HepG2 (cell line): ENCODE measurements around the gene CCDC192. TPM values are rescaled to one million over a fixed set of nuclear protein-coding genes. Genes with fewer than 3 reads are reported as not detected.

Experiments
- ATAC-seq: fragments of 200-7000 bp; cut with Tn5 transposase; 3 replicates; pipeline ENCODE4 v1.9.1; 2020; ENCODE audit warnings: mild to moderate bottlenecking, moderate library complexity
- BruUV-seq: library from RNA; stranded (reverse); fragments of 400-500 nt; replicated peaks from 2 replicates; lab custom pipeline; 2021; lab: Mats Ljungman, UMichigan
- CTCF ChIA-PET: fragments of 300-600 bp; formaldehyde crosslinking; extraction: SDS; loops from one replicate; lab custom pipeline; 2021; ENCODE audit warnings: low total read pairs, inconsistent platforms, low intra/inter-chr PET ratio; lab: Yijun Ruan, JAX
- POLR2A ChIA-PET: fragments of 350-600 bp; sonication (Branson Sonifier 250); formaldehyde crosslinking; loops from one replicate; lab custom pipeline; 2020; ENCODE audit warnings: antibody characterized with exemption, inconsistent platforms; lab: Yijun Ruan, JAX
- DNase-seq: peaks from one replicate; pipeline ENCODE4 v3.0.0-alpha.2; 2015; ENCODE audit warnings: low spot score
- FAIRE-seq: peaks from 3 replicates; lab custom pipeline; 2011; peaks lifted over from hg19 to GRCh38; lab: Jason Lieb, UNC
- H2AFZ ChIP-seq: one replicate; pipeline ENCODE4 v1.6.1; 2011; ENCODE audit warnings: low read length, inconsistent platforms
- H3K27ac ChIP-seq: fragments of 300-600 bp; 3 replicates; pipeline ENCODE4 v1.8.0; 2011; ENCODE audit warnings: mixed run types, mild to moderate bottlenecking, mixed read lengths, low read length, inconsistent platforms; ENCODE audit not compliant: insufficient read depth; ENCODE audit errors: extremely low read length
- H3K27me3 ChIP-seq, 2 experiments: fragments of 200-600 bp in 1 of 2; 2 replicates in 1 of 2; 3 replicates in 1 of 2; pipeline versions ENCODE4 v1.6.0 to v1.8.0; 2011; ENCODE audit warnings: low read length in 2 of 2, mild to moderate bottlenecking in 2 of 2, moderate library complexity in 2 of 2, inconsistent platforms in 1 of 2; ENCODE audit not compliant: insufficient read depth in 2 of 2, control insufficient read depth in 1 of 2
- H3K36me3 ChIP-seq, 2 experiments: fragments of 200-600 bp in 1 of 2; replicated peaks in 1 of 2; 2 replicates in 1 of 2; 3 replicates in 1 of 2; pipeline versions ENCODE4 v1.5.1 to v1.8.0; 2011; ENCODE audit warnings: low read length in 2 of 2, inconsistent platforms in 1 of 2; ENCODE audit not compliant: insufficient read depth in 2 of 2, control insufficient read depth in 1 of 2
- H3K4me1 ChIP-seq: 2 replicates; pipeline ENCODE4 v1.5.1; 2012; ENCODE audit warnings: low read length, inconsistent platforms; ENCODE audit not compliant: insufficient read depth
- H3K4me2 ChIP-seq: 2 replicates; pipeline ENCODE4 v1.6.0; 2011; ENCODE audit warnings: low read depth, low read length, inconsistent platforms
- H3K4me3 ChIP-seq, 3 experiments: fragments of 200-600 bp in 1 of 3; sonication (generic), shearing (Covaris generic) in 1 of 3; replicated peaks in 1 of 3; 2 replicates each; pipeline ENCODE4 v1.5.1; 2011 to 2016; ENCODE audit warnings: low read length in 3 of 3, inconsistent platforms in 2 of 3, low read depth in 2 of 3, mild to moderate bottlenecking in 2 of 3, control low read depth in 1 of 3, mixed read lengths in 1 of 3; ENCODE audit not compliant: insufficient read depth in 1 of 3
- H3K79me2 ChIP-seq: one replicate; pipeline ENCODE4 v1.6.1; 2011; ENCODE audit warnings: low read length, inconsistent platforms; ENCODE audit not compliant: insufficient read depth
- H3K9ac ChIP-seq: 2 replicates; pipeline ENCODE4 v1.6.0; 2011; ENCODE audit warnings: mild to moderate bottlenecking, low read depth, low read length, inconsistent platforms; ENCODE audit not compliant: insufficient read depth
- H3K9me3 ChIP-seq: 2 replicates; pipeline ENCODE4 v1.5.1; 2012; ENCODE audit warnings: mild to moderate bottlenecking, low read length
- H4K20me1 ChIP-seq: 2 replicates; pipeline ENCODE4 v1.6.0; 2011; ENCODE audit warnings: inconsistent platforms, mild to moderate bottlenecking, low read length, moderate library complexity; ENCODE audit not compliant: insufficient read depth
- IRF9 ChIP-seq: sonication (generic); formaldehyde crosslinking; IDR thresholded peaks from 2 replicates; pipeline ENCODE4 v1.8.0; 2022; ENCODE audit warnings: missing genetic modification reagents, mild to moderate bottlenecking, borderline replicate concordance
- KDM5B ChIP-seq: sonication (generic); formaldehyde crosslinking; IDR thresholded peaks from 2 replicates; pipeline ENCODE4 v1.4.0; 2020; ENCODE audit warnings: missing genetic modification reagents, mild to moderate bottlenecking, borderline replicate concordance
- MEIS1 ChIP-seq: sonication (generic); formaldehyde crosslinking; IDR thresholded peaks from 2 replicates; pipeline ENCODE4 v1.9.0; 2021; ENCODE audit warnings: mild to moderate bottlenecking, missing genetic modification reagents, moderate library complexity, borderline replicate concordance
- RXRA ChIP-seq: sonication (generic); formaldehyde crosslinking; IDR thresholded peaks from 2 replicates; pipeline ENCODE4 v1.5.1; 2020; ENCODE audit warnings: missing genetic modification reagents
- TBL1XR1 ChIP-seq: fragments of 150-350 bp; IDR thresholded peaks from 2 replicates; pipeline ENCODE4 v1.6.1; 2014; ENCODE audit warnings: borderline replicate concordance, low read length; ENCODE audit not compliant: partially characterized antibody
- U2AF2 ChIP-seq: fragments of 200-400 bp; formaldehyde crosslinking; IDR thresholded peaks from 2 replicates; pipeline ENCODE4 v1.6.1; 2017; ENCODE audit warnings: low read depth, mild to moderate bottlenecking, low read length
- ZBTB38 ChIP-seq: sonication (generic); formaldehyde crosslinking; IDR thresholded peaks from 2 replicates; pipeline ENCODE4 v1.5.1; 2020; ENCODE audit warnings: mild to moderate bottlenecking, missing genetic modification reagents
- ZBTB44 ChIP-seq: sonication (generic); formaldehyde crosslinking; IDR thresholded peaks from 2 replicates; pipeline ENCODE4 v1.4.0; 2020; ENCODE audit warnings: missing genetic modification reagents
- ZNF337 ChIP-seq: sonication (generic); formaldehyde crosslinking; IDR thresholded peaks from 2 replicates; pipeline ENCODE4 v1.5.1; 2020; ENCODE audit warnings: missing genetic modification reagents, low read depth, mild to moderate bottlenecking, borderline replicate concordance
- ZNF34 ChIP-seq: sonication (generic); formaldehyde crosslinking; IDR thresholded peaks from 2 replicates; pipeline ENCODE4 v1.4.0; 2020; ENCODE audit warnings: mild to moderate bottlenecking, missing genetic modification reagents, borderline replicate concordance
- ZNF556 ChIP-seq: sonication (generic); formaldehyde crosslinking; IDR thresholded peaks from 2 replicates; pipeline ENCODE4 v1.4.0; 2020; ENCODE audit warnings: mild to moderate bottlenecking, missing genetic modification reagents, borderline replicate concordance
- ZNF616 ChIP-seq: sonication (generic); formaldehyde crosslinking; IDR thresholded peaks from 2 replicates; pipeline ENCODE4 v1.5.0; 2020; ENCODE audit warnings: low read depth, mild to moderate bottlenecking, missing genetic modification reagents
- ZNF629 ChIP-seq: sonication (generic); formaldehyde crosslinking; conservative IDR thresholded peaks from 2 replicates; pipeline ENCODE4 v1.5.0; 2020; ENCODE audit warnings: missing genetic modification reagents
- ZNF749 ChIP-seq: sonication (generic); formaldehyde crosslinking; IDR thresholded peaks from 2 replicates; pipeline ENCODE4 v1.8.0; 2022; ENCODE audit warnings: mild to moderate bottlenecking, missing genetic modification reagents, moderate library complexity, borderline replicate concordance
- WGBS: methylation state at CpG from one replicate; pipeline ENCODE4 v1.1.6; 2017; ENCODE audit warnings: low lambda C conversion rate; 5-methylcytosine and 5-hydroxymethylcytosine counted together
- in situ Hi-C: cut with HindIII; loops from 2 replicates; pipeline ENCODE4 v1.10.0; 2017; ENCODE audit warnings: low pct_unique_long_range_greater_than_20kb; ENCODE audit not compliant: extremely low pct_ligation_motif_present
- intact Hi-C: fragments of 100-400 bp; cut with micrococcal nuclease; formaldehyde crosslinking; loops from one replicate; pipeline ENCODE4 v1.10.0; 2022; ENCODE audit not compliant: unreplicated experiment
- polyA plus RNA-seq, 8 experiments: library from polyadenylated mRNA; depleted of rRNA in 3 of 8; stranded (reverse) in 7 of 8; unstranded in 1 of 8; fragments of >200 nt; fragmentation: Illumina TruSeq in 4 of 8; extraction: Trizol in 4 of 8; gene quantifications; 2 replicates each; pipeline versions ENCODE4 v1.2.1 to v1.2.3, GENCODE V29; 2011 to 2016; ENCODE audit warnings: low read depth in 4 of 8, missing spikeins in 1 of 8, mixed read lengths in 1 of 8; ENCODE audit not compliant: insufficient read depth in 1 of 8
- total RNA-seq, 5 experiments: library from RNA; depleted of rRNA; stranded (reverse); fragments of >200 nt; fragmentation: Illumina TruSeq; extraction: Trizol; gene quantifications; 2 replicates each; pipeline ENCODE4 v1.2.3, GENCODE V29; 2016; ENCODE audit warnings: low read depth in 1 of 5
- TF ChIP-seq, protein P1 (sequence below): sonication (generic); formaldehyde crosslinking; IDR thresholded peaks from 2 replicates; pipeline ENCODE4 v1.4.0; 2020; ENCODE audit warnings: missing genetic modification reagents, borderline replicate concordance
- TF ChIP-seq, protein P2 (sequence below): sonication (generic); formaldehyde crosslinking; IDR thresholded peaks from 2 replicates; pipeline ENCODE4 v1.9.0; 2022; ENCODE audit warnings: missing genetic modification reagents, mild to moderate bottlenecking, borderline replicate concordance

Gene CCDC192
- total and polyA plus RNA-seq, 2 of the 13 experiments (the other 11 are each of a cell fraction or from before 2014, with no cell fraction given): not detected

DNA sequence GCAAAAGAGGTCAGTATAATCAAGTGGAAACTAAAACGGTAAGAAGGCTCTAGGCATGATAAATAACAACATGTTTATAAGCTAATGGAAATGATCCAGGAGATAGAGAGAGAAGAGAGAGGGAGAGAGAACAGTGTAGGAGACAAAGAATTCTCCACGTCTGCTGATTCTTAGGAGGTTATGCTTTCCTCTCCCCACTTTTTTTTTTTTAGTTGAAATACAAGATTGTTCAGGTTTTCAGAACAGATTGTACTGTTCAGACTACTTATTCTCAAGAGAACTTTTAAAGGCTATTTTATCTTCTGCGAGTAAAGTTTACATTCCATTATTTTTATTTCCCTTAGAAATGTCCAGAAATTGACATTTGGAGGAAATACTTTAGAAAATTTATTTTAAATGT is 4.0 kb downstream of the CCDC192 start:
- CTCF ChIA-PET: no interaction called here
- Histone ChIP-seq H3K4me2 (no peak overlapping the region), H3K27ac (no peak overlapping the region), H3K4me1 (no peaks in the 10 kb centered on the region), H2AFZ (no peak overlapping the region), H3K79me2 (no peaks in the 10 kb centered on the region), H4K20me1 (no peaks in the 10 kb centered on the region), H3K27me3 (no peaks in the 10 kb centered on the region), H3K36me3 (no peaks in the 10 kb centered on the region), H3K9ac (no peak overlapping the region), H3K9me3 (no peaks in the 10 kb centered on the region), H3K4me3 (no peak overlapping the region)
- WGBS: 2% methylated on average over 3 of the region's 3 CpGs
- no peak for ATAC-seq
- no peak for DNase-seq
- intact Hi-C loops (no loop called here), in situ Hi-C loops (no loop called here)
- BruUV-seq: no TSS peak
- POLR2A ChIA-PET: no interaction called here
- no peak for FAIRE-seq
- TF ChIP-seq ZBTB38 (CRISPR knock-in tag): no peak
- TF ChIP-seq ZNF749 (CRISPR knock-in tag): no peak
- TF ChIP-seq ZNF629 (CRISPR knock-in tag): no peak
- no peak for TF ChIP-seq U2AF2
- no peak for TF ChIP-seq MEIS1
- no peak for TF ChIP-seq ZNF556 (CRISPR knock-in tag)
- TF ChIP-seq, protein P1, sequence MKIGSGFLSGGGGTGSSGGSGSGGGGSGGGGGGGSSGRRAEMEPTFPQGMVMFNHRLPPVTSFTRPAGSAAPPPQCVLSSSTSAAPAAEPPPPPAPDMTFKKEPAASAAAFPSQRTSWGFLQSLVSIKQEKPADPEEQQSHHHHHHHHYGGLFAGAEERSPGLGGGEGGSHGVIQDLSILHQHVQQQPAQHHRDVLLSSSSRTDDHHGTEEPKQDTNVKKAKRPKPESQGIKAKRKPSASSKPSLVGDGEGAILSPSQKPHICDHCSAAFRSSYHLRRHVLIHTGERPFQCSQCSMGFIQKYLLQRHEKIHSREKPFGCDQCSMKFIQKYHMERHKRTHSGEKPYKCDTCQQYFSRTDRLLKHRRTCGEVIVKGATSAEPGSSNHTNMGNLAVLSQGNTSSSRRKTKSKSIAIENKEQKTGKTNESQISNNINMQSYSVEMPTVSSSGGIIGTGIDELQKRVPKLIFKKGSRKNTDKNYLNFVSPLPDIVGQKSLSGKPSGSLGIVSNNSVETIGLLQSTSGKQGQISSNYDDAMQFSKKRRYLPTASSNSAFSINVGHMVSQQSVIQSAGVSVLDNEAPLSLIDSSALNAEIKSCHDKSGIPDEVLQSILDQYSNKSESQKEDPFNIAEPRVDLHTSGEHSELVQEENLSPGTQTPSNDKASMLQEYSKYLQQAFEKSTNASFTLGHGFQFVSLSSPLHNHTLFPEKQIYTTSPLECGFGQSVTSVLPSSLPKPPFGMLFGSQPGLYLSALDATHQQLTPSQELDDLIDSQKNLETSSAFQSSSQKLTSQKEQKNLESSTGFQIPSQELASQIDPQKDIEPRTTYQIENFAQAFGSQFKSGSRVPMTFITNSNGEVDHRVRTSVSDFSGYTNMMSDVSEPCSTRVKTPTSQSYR (CRISPR knock-in tag): no peak
- TF ChIP-seq TBL1XR1: no peak
- TF ChIP-seq, protein P2, sequence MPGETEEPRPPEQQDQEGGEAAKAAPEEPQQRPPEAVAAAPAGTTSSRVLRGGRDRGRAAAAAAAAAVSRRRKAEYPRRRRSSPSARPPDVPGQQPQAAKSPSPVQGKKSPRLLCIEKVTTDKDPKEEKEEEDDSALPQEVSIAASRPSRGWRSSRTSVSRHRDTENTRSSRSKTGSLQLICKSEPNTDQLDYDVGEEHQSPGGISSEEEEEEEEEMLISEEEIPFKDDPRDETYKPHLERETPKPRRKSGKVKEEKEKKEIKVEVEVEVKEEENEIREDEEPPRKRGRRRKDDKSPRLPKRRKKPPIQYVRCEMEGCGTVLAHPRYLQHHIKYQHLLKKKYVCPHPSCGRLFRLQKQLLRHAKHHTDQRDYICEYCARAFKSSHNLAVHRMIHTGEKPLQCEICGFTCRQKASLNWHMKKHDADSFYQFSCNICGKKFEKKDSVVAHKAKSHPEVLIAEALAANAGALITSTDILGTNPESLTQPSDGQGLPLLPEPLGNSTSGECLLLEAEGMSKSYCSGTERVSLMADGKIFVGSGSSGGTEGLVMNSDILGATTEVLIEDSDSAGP (CRISPR knock-in tag): no peak
- TF ChIP-seq KDM5B (CRISPR knock-in tag): no peak
- TF ChIP-seq ZNF34 (CRISPR knock-in tag): no peak
- TF ChIP-seq IRF9: no peak
- no peak for TF ChIP-seq ZBTB44
- no peak for TF ChIP-seq RXRA (CRISPR knock-in tag)
- no peak for TF ChIP-seq ZNF337 (CRISPR knock-in tag)
- no peak for TF ChIP-seq ZNF616 (CRISPR knock-in tag)
